ENCODE results near the gene MS4A8.

The MS4A8 gene

DNA sequence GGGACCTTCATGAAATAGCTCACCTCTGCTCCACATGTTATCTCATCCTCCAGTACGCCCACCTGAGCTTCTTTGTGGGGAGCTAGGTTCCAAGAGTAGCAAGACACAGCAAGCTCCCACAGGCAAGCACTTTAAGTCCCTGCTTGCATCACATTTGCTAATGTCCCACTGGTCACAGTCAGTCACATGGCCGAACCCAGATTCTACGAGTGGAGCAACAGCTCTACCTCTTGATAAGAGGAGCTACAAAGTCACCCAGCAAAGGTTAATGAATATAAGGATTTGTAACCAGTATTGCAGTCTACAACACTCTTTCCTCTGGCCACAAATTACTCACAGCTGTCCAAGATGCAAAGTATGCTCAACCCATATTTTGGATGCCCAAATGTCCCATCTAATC lies 42.0 kb downstream of the MS4A8 start:
- TF ChIP-seq, protein P1, sequence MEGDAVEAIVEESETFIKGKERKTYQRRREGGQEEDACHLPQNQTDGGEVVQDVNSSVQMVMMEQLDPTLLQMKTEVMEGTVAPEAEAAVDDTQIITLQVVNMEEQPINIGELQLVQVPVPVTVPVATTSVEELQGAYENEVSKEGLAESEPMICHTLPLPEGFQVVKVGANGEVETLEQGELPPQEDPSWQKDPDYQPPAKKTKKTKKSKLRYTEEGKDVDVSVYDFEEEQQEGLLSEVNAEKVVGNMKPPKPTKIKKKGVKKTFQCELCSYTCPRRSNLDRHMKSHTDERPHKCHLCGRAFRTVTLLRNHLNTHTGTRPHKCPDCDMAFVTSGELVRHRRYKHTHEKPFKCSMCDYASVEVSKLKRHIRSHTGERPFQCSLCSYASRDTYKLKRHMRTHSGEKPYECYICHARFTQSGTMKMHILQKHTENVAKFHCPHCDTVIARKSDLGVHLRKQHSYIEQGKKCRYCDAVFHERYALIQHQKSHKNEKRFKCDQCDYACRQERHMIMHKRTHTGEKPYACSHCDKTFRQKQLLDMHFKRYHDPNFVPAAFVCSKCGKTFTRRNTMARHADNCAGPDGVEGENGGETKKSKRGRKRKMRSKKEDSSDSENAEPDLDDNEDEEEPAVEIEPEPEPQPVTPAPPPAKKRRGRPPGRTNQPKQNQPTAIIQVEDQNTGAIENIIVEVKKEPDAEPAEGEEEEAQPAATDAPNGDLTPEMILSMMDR (IDR thresholded peaks at IDR 0.05; ENCODE audit: control insufficient read depth, extremely low read depth, insufficient read depth): no peak
- no peak for DNase-seq (ENCODE audit: low read depth)

DNA sequence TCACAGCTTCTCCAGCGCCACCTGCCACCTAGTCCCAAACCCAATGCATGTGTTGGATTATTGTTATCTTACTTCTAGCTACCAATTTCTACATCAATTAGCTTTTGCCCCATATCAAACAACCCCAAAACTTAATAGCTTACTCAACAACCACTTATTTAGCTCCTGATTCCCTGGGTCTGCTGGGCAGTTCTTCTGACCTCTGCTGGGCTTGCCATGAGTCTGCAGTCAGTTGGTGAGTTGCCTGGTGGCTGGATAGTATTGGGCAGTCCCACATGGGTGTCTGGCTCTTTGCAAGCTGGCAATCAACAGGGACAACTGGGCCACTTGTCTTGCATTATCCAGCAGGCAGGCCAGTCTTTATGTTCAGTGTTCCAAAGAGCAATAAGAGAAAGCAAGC lies 43.6 kb downstream of the MS4A8 start:
- no peak overlapping the region for H3K4me3 ChIP-seq (ENCODE audit: low read depth, low read length)
- DNase-seq (ENCODE audit: low read depth): no peak
- TF ChIP-seq, protein P1 (IDR thresholded peaks at IDR 0.05; ENCODE audit: control insufficient read depth, extremely low read depth, insufficient read depth): no peak

More for the DNA sequence above, 42.0 kb downstream of the MS4A8 start:
- no peak overlapping the region for H3K4me3 ChIP-seq (ENCODE audit: low read depth, low read length)

DNA sequence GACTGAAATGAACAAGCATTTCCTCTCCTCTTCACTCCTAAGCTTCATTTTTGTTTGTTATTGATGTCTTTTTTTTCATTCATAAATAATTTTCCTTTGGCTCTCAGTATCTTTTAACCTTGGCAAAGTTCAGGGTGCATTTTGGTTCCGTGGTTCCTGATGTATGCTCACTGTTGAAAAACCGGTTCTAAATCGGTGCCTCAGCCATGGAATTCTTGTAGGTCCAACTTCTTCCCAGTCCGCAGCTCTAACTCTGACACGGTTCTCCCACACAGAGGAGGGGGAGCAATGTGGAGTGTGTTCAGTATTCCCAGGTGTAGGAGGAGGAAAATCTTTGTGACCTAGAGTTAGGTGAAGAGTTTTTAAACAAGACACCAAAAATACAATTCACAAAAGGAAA lies 44.7 kb downstream of the MS4A8 start:
- no peak for DNase-seq (ENCODE audit: low read depth)
- TF ChIP-seq, protein P1 (IDR thresholded peaks at IDR 0.05; ENCODE audit: control insufficient read depth, extremely low read depth, insufficient read depth): no peak
- H3K4me3 ChIP-seq (ENCODE audit: low read depth, low read length): no peak overlapping the region

DNA sequence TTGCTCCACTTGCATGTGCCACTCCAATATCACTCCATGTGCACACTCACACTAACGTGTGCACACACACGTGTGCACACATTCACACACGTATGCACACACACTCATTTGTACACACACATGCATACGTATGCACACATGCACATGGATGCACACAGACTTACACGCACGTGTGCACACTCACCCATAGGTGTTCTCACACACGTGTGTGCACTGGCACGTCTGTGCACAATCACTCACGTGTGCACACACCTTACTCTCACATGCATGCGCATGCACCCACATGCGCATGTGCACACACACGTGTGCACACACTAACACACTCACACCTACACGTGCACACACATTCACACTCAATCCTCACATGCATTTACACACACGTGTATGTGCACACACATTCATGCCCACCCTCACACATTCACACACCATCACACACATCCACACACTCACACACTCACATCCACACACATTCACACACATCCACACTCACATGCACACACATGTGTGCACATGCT lies 48.0 kb downstream of the MS4A8 start:
- no peak overlapping the region for H3K4me3 ChIP-seq (ENCODE audit: low read depth, low read length)
- DNase-seq (ENCODE audit: low read depth): no peak
- TF ChIP-seq, protein P1 (IDR thresholded peaks at IDR 0.05; ENCODE audit: control insufficient read depth, extremely low read depth, insufficient read depth): no peak

DNA sequence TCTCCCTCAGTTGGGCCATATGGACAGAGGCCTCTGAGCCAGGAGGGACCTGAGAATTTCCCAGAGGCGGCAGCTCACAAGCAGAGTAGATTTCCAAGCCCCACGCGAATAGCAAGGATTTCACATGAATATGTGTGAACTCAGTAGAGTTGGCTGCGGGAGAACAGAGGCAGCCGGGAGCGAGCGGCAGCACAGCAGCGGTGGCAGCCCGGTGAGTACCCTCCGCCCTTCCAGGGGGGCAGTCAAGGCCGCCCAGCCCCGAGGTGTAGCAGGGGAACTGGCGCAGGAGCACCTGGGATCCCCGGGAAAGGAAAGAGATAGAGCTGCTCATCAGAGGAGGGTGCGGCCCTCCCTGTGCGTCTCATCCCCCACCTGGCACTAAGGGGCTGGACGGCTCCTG lies 48.8 kb downstream of the MS4A8 start:
- no peak for DNase-seq (ENCODE audit: low read depth)
- TF ChIP-seq, protein P1 (IDR thresholded peaks at IDR 0.05; ENCODE audit: control insufficient read depth, extremely low read depth, insufficient read depth): no peak

DNA sequence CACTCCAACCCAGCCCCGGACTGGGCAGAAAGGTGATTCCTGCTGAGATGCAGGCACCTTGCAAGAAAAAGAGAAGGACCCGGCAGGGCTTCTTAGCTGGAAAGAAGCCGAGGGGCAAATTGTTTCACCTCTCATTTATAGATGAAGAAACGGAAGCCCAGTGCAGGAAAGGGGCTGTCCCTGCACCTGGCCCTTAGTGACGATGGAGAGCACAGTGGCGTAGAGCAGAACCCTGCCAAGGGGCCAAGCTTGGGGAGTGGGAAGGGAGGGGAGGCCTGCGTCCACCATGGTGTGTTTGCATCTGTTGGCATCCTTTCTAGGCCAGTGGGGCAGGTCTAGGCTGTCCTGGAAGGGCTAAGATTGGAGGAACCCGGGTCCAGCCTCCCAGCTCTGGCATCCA lies 49.4 kb downstream of the MS4A8 start:
- no peak overlapping the region for H3K4me3 ChIP-seq (ENCODE audit: low read depth, low read length)
- DNase-seq (ENCODE audit: low read depth): no peak
- TF ChIP-seq, protein P1 (IDR thresholded peaks at IDR 0.05; ENCODE audit: control insufficient read depth, extremely low read depth, insufficient read depth): no peak

More for the DNA sequence above, 48.8 kb downstream of the MS4A8 start:
- no peak overlapping the region for H3K4me3 ChIP-seq (ENCODE audit: low read depth, low read length)

DNA sequence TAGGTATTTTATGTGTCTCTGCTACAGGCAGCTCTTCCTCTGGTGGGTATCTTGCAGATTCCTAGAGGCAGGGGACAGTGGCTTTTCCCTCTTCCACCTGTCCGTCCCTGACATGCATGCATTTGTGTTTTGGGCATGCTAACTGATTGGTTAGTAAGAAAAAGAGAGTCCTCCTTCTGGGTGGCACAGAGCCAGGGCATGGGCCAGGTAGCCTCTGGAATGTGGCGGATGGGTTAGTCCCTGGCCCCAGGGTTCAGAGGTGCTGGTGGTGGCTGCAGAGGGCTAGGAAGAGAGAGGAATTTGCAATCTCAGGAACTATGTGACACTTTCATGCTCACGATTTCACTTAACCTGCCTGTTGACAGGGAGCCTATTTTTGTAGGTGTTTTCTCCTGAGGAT lies 51.5 kb downstream of the MS4A8 start:
- H3K4me3 ChIP-seq (ENCODE audit: low read depth, low read length): no peak overlapping the region
- TF ChIP-seq, protein P1 (IDR thresholded peaks at IDR 0.05; ENCODE audit: control insufficient read depth, extremely low read depth, insufficient read depth): no peak
- DNase-seq (ENCODE audit: low read depth): no peak

Data from LNCaP clone FGC (cell line).